Thyroid gland (tissue), 4 donors: ENCODE results near the gene EXOC3L1. TPM values are rescaled to one million over a fixed set of nuclear protein-coding genes. Genes with fewer than 3 reads are reported as not detected.

Source experiments
- DNase-seq, 2 donors: peaks; one replicate each; pipeline ENCODE4 v3.0.0-alpha.2; 2019
- H3K27ac ChIP-seq, 3 donors: fragments of 200-600 bp; sonication (generic); 1 replicate in 2 of 3; 2 replicates in 1 of 3; pipeline ENCODE4 v1.5.1; 2016 to 2019; ENCODE audit warnings: mild to moderate bottlenecking in 1 of 3, moderate library complexity in 1 of 3
- H3K27me3 ChIP-seq: fragments of 200-600 bp; sonication (generic); one replicate; pipeline ENCODE4 v1.5.1; 2019
- H3K36me3 ChIP-seq, 2 donors: fragments of 200-600 bp; sonication (generic); one replicate each; pipeline ENCODE4 v1.5.1; 2016 to 2019
- H3K4me1 ChIP-seq, 2 donors: fragments of 200-600 bp; sonication (generic); one replicate each; pipeline ENCODE4 v1.5.1; 2017 to 2019
- H3K4me3 ChIP-seq, 3 donors: fragments of 200-600 bp; sonication (generic); replicated peaks in 1 of 3; 1 replicate in 2 of 3; 2 replicates in 1 of 3; pipeline ENCODE4 v1.5.1; 2016; ENCODE audit warnings: mild to moderate bottlenecking in 1 of 3
- H3K9me3 ChIP-seq: fragments of 200-600 bp; sonication (generic); one replicate; pipeline ENCODE4 v1.5.1; 2017
- CTCF ChIP-seq, 6 experiments: fragments of 200-600 bp in 3 of 6; fragments of 450-650 bp in 3 of 6; sonication (generic) in 3 of 6; IDR thresholded peaks; one replicate each; pipeline ENCODE4 v1.5.1; 2016 to 2019; ENCODE audit warnings: antibody characterized with exemption in 6 of 6, mild to moderate bottlenecking in 2 of 6, inconsistent platforms in 1 of 6, moderate library complexity in 1 of 6
- POLR2A ChIP-seq, 2 donors: fragments of 450-650 bp; IDR thresholded peaks; one replicate each; pipeline ENCODE4 v1.6.1; 2017; ENCODE audit warnings: antibody characterized with exemption in 2 of 2, mild to moderate bottlenecking in 2 of 2, moderate library complexity in 1 of 2
- WGBS, 2 donors: methylation state at CpG; one replicate each; pipeline ENCODE4 v1.1.5; 2017; 5-methylcytosine and 5-hydroxymethylcytosine counted together
- intact Hi-C: fragments of 100-400 bp; cut with DNase I; formaldehyde crosslinking; loops from one replicate; pipeline ENCODE4 v1.15.1; 2023
- total RNA-seq, 4 donors: library from RNA; depleted of rRNA; stranded (reverse); fragments of >200 nt; gene quantifications; one replicate each; pipeline ENCODE4 v1.2.3, GENCODE V29; 2016

The EXOC3L1 gene
- total RNA-seq, 4 donors from 2014 or later = 5.9 to 8.6 (median 7.6) TPM

GRCh38 chr16:67188798-67189197, 1.1 kb downstream of the EXOC3L1 start:
- Histone ChIP-seq H3K9me3 (no peaks in the 10 kb centered on the region), H3K4me3 (no peak overlapping the region), H3K4me1 (peaks cover 22 to 40% of the 10 kb centered on the region in 2 donors), H3K27me3 (no peaks in the 10 kb centered on the region), H3K36me3 (no peaks in the 10 kb centered on the region), H3K27ac (no peak overlapping the region)
- no peak for TF ChIP-seq POLR2A (IDR thresholded peaks at IDR 0.05)
- TF ChIP-seq CTCF (IDR thresholded peaks at IDR 0.05) = no peak
- DNase-seq = no peak
- 83 to 91% methylated on average over 7 to 9 of the region's 15 CpGs for WGBS, 2 donors
- intact Hi-C loops = loop anchor here (10.0 kb wide), 2 partner anchors 214 to 294 kb away; no protein-coding TSS in a partner anchor

DNA sequence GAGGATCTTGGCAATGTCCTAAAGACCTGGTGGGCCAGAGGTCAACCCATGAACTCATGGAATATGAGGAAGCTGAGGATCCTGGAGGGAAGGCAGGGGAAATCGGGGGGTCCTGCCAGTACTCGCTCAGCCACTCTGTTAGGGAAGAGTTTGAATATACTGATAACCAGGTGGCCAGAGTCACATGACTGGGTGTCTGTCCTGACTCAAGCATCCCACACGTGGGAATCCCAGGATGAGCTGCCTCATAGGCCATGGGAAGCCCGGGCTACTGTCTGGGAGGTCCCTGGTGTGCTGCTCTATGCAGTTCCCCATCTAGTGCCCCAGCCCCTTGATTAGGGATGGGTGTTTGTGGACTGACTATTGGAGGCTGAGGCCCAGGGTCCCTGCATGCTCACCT, 1.6 kb downstream of the EXOC3L1 start:
- intact Hi-C loops = loop anchor here (10.0 kb wide), 2 partner anchors 214 to 294 kb away; no protein-coding TSS in a partner anchor
- Histone ChIP-seq H3K4me1 (peaks cover 19 to 36% of the 10 kb centered on the region in 2 donors), H3K36me3 (no peaks in the 10 kb centered on the region), H3K27ac (no peak overlapping the region), H3K4me3 (no peak overlapping the region), H3K9me3 (no peaks in the 10 kb centered on the region), H3K27me3 (no peaks in the 10 kb centered on the region)
- WGBS, 2 donors = 77 to 96% methylated on average over 2 to 4 of the region's 4 CpGs
- no peak for DNase-seq
- no peak for TF ChIP-seq POLR2A (IDR thresholded peaks at IDR 0.05)

DNA sequence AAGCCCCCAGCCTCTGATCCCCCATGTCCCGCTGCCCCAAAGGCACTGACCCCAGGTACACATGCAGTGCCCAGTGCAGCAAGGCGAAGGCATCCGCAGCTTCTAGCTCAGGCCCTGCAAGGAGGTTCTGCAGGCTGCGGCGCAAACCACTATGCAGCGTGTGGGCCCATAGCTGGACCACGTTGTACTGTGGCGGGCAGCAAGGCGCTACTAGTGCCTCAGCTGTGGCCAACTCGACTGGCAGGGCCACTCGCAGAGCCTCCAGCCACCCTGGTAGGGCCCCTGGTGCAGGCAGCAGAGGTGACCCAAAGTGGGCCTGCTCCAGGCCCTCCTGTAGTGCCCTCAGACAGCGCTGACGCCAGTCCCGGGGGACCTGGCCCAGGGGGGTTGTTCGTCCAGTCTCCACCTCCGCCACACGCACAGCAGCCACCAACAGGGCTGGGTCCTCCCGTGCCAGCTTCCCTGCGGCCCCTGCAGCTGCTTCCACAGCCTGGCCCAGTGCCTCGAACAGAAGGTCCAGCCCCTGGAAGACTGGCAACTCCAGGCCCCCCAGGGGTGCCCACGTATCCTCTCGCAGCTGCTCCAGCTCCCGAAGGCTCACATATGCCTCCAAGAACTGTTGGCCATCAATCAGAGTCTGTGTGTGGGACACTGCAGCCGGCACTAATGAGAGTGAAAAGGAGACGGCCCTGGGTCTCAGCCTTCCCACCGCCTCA, 2.6 kb downstream of the EXOC3L1 start:
- TF ChIP-seq POLR2A (IDR thresholded peaks at IDR 0.05) = no peak
- TF ChIP-seq CTCF (IDR thresholded peaks at IDR 0.05) = no peak
- Histone ChIP-seq H3K4me3 (no peak overlapping the region), H3K27ac (no peak overlapping the region), H3K9me3 (no peaks in the 10 kb centered on the region), H3K4me1 (peaks cover 15 to 32% of the 10 kb centered on the region in 2 donors), H3K27me3 (no peaks in the 10 kb centered on the region), H3K36me3 (no peaks in the 10 kb centered on the region)
- intact Hi-C loops = loop anchor here (10.0 kb wide), 2 partner anchors 213 to 293 kb away; no protein-coding TSS in a partner anchor
- WGBS, 2 donors = 77 to 84% methylated on average over 6 to 9 of the region's 26 CpGs
- DNase-seq = no peak

DNA sequence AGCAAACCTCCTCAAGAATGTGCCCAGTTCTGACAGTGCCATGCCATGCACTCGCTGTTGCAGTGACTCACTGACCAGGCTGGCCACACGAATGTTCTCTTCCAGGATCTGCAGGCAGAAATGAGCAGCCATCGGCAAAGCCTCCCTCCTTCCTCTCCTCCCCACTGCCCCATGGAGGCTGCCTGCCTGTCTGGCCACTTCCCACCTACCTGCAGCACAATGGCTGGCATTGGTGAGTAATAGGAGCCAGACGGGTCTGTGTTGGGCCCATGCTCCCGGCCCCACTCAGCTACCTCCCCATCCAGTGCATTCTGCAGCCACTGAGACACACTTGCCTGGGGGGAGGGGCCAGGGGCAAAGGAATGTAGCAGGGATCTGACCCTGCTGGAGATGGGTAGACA, 3.4 kb downstream of the EXOC3L1 start:
- TF ChIP-seq POLR2A (IDR thresholded peaks at IDR 0.05) = no peak
- H3K27me3 ChIP-seq = no peaks in the 10 kb centered on the region
- WGBS, 2 donors = 32 to 65% methylated on average over 5 of the region's 5 CpGs
- no peak overlapping the region for H3K27ac ChIP-seq
- no peaks in the 10 kb centered on the region for H3K36me3 ChIP-seq
- intact Hi-C loops = loop anchor here (10.0 kb wide), 2 partner anchors 212 to 292 kb away; no protein-coding TSS in a partner anchor
- no peaks in the 10 kb centered on the region for H3K9me3 ChIP-seq
- no peak overlapping the region for H3K4me3 ChIP-seq
- no peak for DNase-seq
- H3K4me1 ChIP-seq = peaks cover 15 to 29% of the 10 kb centered on the region in 2 donors

GRCh38 chr16:67185651-67186134, 4.2 kb downstream of the EXOC3L1 start:
- no peak for DNase-seq
- Histone ChIP-seq H3K4me3 (no peak overlapping the region), H3K27me3 (no peaks in the 10 kb centered on the region), H3K4me1 (peaks cover 15 to 25% of the 10 kb centered on the region in 2 donors), H3K9me3 (no peaks in the 10 kb centered on the region), H3K36me3 (no peaks in the 10 kb centered on the region), H3K27ac (no peak overlapping the region)
- WGBS, 2 donors = 13 to 18% methylated on average over 7 to 9 of the region's 12 CpGs
- intact Hi-C loops = loop anchor here (10.0 kb wide), 2 partner anchors 211 to 291 kb away; no protein-coding TSS in a partner anchor
- TF ChIP-seq CTCF (IDR thresholded peaks at IDR 0.05) (no peak), POLR2A (IDR thresholded peaks at IDR 0.05) (no peak)
